ENCODE measurements around the gene BMP10.

The BMP10 gene

DNA sequence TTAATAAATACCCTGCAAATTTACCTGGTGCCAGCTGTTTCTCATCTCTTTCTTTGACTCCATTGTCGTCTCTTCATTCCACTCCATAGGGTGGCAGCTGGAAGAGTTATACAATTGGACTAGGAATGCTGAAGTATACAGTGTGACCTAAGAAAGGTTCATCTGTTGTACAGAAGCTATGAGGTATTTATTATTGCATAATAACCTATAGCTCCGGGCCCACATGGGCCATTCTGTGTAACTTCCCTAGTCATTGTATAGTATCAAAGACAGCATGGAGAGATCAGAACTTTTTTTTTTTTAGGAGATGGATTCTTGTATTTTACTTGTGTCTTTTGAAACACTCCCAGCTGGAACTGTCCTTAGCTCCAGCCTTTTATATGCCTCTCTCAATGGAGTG lies 26.2 kb downstream of the BMP10 start:
- H3K23ac ChIP-seq (ENCODE audit: low read depth, low read length, poor library complexity) = no peak overlapping the region
- no peak overlapping the region for H2BK12ac ChIP-seq (ENCODE audit: low read length)
- H3K4me2 ChIP-seq (ENCODE audit: insufficient read depth, low read length, poor library complexity, severe bottlenecking) = no peak overlapping the region
- H4K91ac ChIP-seq (ENCODE audit: low read depth, low read length, poor library complexity) = no peak overlapping the region
- H3K9ac ChIP-seq (ENCODE audit: low read depth, low read length, poor library complexity) = no peak overlapping the region
- no CpG with 5 or more reads among the region's 2 CpGs for WGBS, 2 donors (ENCODE audit: extremely low coverage in 2 of 2, insufficient read length in 2 of 2, insufficient replicate concordance in 1 of 2)
- H2BK120ac ChIP-seq (ENCODE audit: low read depth, low read length) = no peak overlapping the region
- no peak for DNase-seq (ENCODE audit: low spot score)
- no peaks in the 10 kb centered on the region for H3K4me1 ChIP-seq (ENCODE audit: control insufficient read depth in 2 of 2, insufficient read depth in 1 of 2, low read depth in 1 of 2, low read length in 2 of 2)
- no peaks in the 10 kb centered on the region for H3K27me3 ChIP-seq (ENCODE audit: control insufficient read depth in 3 of 3, insufficient read depth in 3 of 3, low read depth in 1 of 3, low read length in 3 of 3)
- H2AFZ ChIP-seq (ENCODE audit: low read length) = no peak overlapping the region
- no peak overlapping the region for H2BK15ac ChIP-seq (ENCODE audit: low read length)
- no peak overlapping the region for H3K14ac ChIP-seq (ENCODE audit: low read length)
- H3K4me3 ChIP-seq (ENCODE audit: low read length in 2 of 2) = no peak overlapping the region
- H2BK5ac ChIP-seq (ENCODE audit: low read length) = no peak overlapping the region
- H3K18ac ChIP-seq (ENCODE audit: low read length) = no peak overlapping the region
- no peaks in the 10 kb centered on the region for H3K79me1 ChIP-seq (ENCODE audit: low read depth, low read length)
- H3K4ac ChIP-seq (ENCODE audit: low read length) = no peak overlapping the region
- H4K8ac ChIP-seq (ENCODE audit: low read depth, low read length) = no peak overlapping the region
- no peaks in the 10 kb centered on the region for H3K9me3 ChIP-seq (replicated peaks in 1 of 2; ENCODE audit: control insufficient read depth in 2 of 2, insufficient read depth in 1 of 2, low read depth in 1 of 2, low read length in 2 of 2)
- no peak overlapping the region for H3K27ac ChIP-seq (replicated peaks; ENCODE audit: low read length)
- H3K36me3 ChIP-seq (replicated peaks in 1 of 2; ENCODE audit: control insufficient read depth in 2 of 2, insufficient read depth in 2 of 2, low read length in 2 of 2) = no peaks in the 10 kb centered on the region
- no peak overlapping the region for H2AK5ac ChIP-seq (ENCODE audit: low read depth, low read length)

GRCh38 chr2:68839260-68839833 lies 31.9 kb downstream of the BMP10 start:
- Histone ChIP-seq H3K9ac (ENCODE audit: low read depth, low read length, poor library complexity) (no peak overlapping the region), H4K91ac (ENCODE audit: low read depth, low read length, poor library complexity) (no peak overlapping the region), H3K23ac (ENCODE audit: low read depth, low read length, poor library complexity) (no peak overlapping the region), H2BK12ac (ENCODE audit: low read length) (no peak overlapping the region), H3K18ac (ENCODE audit: low read length) (no peak overlapping the region), H3K4ac (ENCODE audit: low read length) (no peak overlapping the region), H2BK15ac (ENCODE audit: low read length) (no peak overlapping the region), H3K9me3 (replicated peaks in 1 of 2; ENCODE audit: control insufficient read depth in 2 of 2, insufficient read depth in 1 of 2, low read depth in 1 of 2, low read length in 2 of 2) (peaks cover 0 to 1% of the 10 kb centered on the region in 2 donors), H3K4me2 (ENCODE audit: insufficient read depth, low read length, poor library complexity, severe bottlenecking) (no peak overlapping the region), H2AFZ (ENCODE audit: low read length) (no peak overlapping the region), H3K27me3 (ENCODE audit: control insufficient read depth in 3 of 3, insufficient read depth in 3 of 3, low read depth in 1 of 3, low read length in 3 of 3) (no peaks in the 10 kb centered on the region), H2BK120ac (ENCODE audit: low read depth, low read length) (no peak overlapping the region), H4K8ac (ENCODE audit: low read depth, low read length) (no peak overlapping the region), H3K4me3 (ENCODE audit: low read length in 2 of 2) (no peak overlapping the region), H3K27ac (replicated peaks; ENCODE audit: low read length) (no peak overlapping the region), H2AK5ac (ENCODE audit: low read depth, low read length) (no peak overlapping the region), H3K79me1 (ENCODE audit: low read depth, low read length) (no peaks in the 10 kb centered on the region), H2BK5ac (ENCODE audit: low read length) (no peak overlapping the region), H3K36me3 (replicated peaks in 1 of 2; ENCODE audit: control insufficient read depth in 2 of 2, insufficient read depth in 2 of 2, low read length in 2 of 2) (no peaks in the 10 kb centered on the region), H3K14ac (ENCODE audit: low read length) (no peak overlapping the region), H3K4me1 (ENCODE audit: control insufficient read depth in 2 of 2, insufficient read depth in 1 of 2, low read depth in 1 of 2, low read length in 2 of 2) (no peaks in the 10 kb centered on the region)
- no peak for DNase-seq (ENCODE audit: low spot score)
- WGBS, 2 donors (ENCODE audit: extremely low coverage in 2 of 2, insufficient read length in 2 of 2, insufficient replicate concordance in 1 of 2) = no CpG with 5 or more reads among the region's 2 CpGs

DNA sequence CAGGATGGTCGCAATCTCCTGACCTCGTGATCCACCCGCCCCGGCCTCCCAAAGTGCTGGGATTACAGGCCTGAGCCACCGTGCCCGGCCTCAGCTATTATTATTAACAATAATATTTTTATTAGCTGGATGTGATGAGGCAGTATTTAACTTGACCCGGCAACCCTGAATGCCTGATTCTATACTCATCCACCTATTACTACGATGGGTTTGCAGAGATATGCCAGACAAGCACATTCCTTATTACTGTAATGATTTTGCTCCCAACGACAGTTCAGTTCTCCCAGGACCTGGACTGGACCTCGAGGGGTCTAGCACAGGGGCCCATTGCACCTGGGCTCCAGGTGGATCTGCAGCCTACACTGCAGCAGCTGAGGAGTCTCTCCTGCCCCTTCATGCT lies 32.6 kb downstream of the BMP10 start:
- Histone ChIP-seq H2BK15ac (ENCODE audit: low read length) (no peak overlapping the region), H3K27me3 (ENCODE audit: control insufficient read depth in 3 of 3, insufficient read depth in 3 of 3, low read depth in 1 of 3, low read length in 3 of 3) (no peaks in the 10 kb centered on the region), H3K18ac (ENCODE audit: low read length) (peak overlapping the region; percentile 86)

GRCh38 chr2:68837861-68838341 lies 33.3 kb downstream of the BMP10 start:
- Histone ChIP-seq H3K9me3 (replicated peaks in 1 of 2; ENCODE audit: control insufficient read depth in 2 of 2, insufficient read depth in 1 of 2, low read depth in 1 of 2, low read length in 2 of 2) (peaks cover 0 to 1% of the 10 kb centered on the region in 2 donors), H3K14ac (ENCODE audit: low read length) (no peak overlapping the region), H2BK12ac (ENCODE audit: low read length) (no peak overlapping the region), H3K79me1 (ENCODE audit: low read depth, low read length) (no peaks in the 10 kb centered on the region), H4K8ac (ENCODE audit: low read depth, low read length) (no peak overlapping the region), H3K9ac (ENCODE audit: low read depth, low read length, poor library complexity) (no peak overlapping the region), H3K4ac (ENCODE audit: low read length) (no peak overlapping the region), H2AFZ (ENCODE audit: low read length) (no peak overlapping the region), H2BK5ac (ENCODE audit: low read length) (no peak overlapping the region), H2BK15ac (ENCODE audit: low read length) (no peak overlapping the region), H3K27ac (replicated peaks; ENCODE audit: low read length) (no peak overlapping the region), H3K4me1 (ENCODE audit: control insufficient read depth in 2 of 2, insufficient read depth in 1 of 2, low read depth in 1 of 2, low read length in 2 of 2) (no peaks in the 10 kb centered on the region), H4K91ac (ENCODE audit: low read depth, low read length, poor library complexity) (no peak overlapping the region), H3K4me3 (ENCODE audit: low read length in 2 of 2) (no peak overlapping the region), H2AK5ac (ENCODE audit: low read depth, low read length) (no peak overlapping the region), H3K23ac (ENCODE audit: low read depth, low read length, poor library complexity) (no peak overlapping the region), H3K18ac (ENCODE audit: low read length) (no peak overlapping the region), H3K4me2 (ENCODE audit: insufficient read depth, low read length, poor library complexity, severe bottlenecking) (no peak overlapping the region), H2BK120ac (ENCODE audit: low read depth, low read length) (no peak overlapping the region), H3K27me3 (ENCODE audit: control insufficient read depth in 3 of 3, insufficient read depth in 3 of 3, low read depth in 1 of 3, low read length in 3 of 3) (no peaks in the 10 kb centered on the region), H3K36me3 (replicated peaks in 1 of 2; ENCODE audit: control insufficient read depth in 2 of 2, insufficient read depth in 2 of 2, low read length in 2 of 2) (no peaks in the 10 kb centered on the region)
- WGBS, 2 donors (ENCODE audit: extremely low coverage in 2 of 2, insufficient read length in 2 of 2, insufficient replicate concordance in 1 of 2) = no CpG with 5 or more reads among the region's 3 CpGs
- DNase-seq (ENCODE audit: low spot score) = no peak

More for the DNA sequence above, 32.6 kb downstream of the BMP10 start:
- Histone ChIP-seq H3K9ac (ENCODE audit: low read depth, low read length, poor library complexity) (no peak overlapping the region), H4K8ac (ENCODE audit: low read depth, low read length) (no peak overlapping the region), H3K4me1 (ENCODE audit: control insufficient read depth in 2 of 2, insufficient read depth in 1 of 2, low read depth in 1 of 2, low read length in 2 of 2) (no peaks in the 10 kb centered on the region), H3K4ac (ENCODE audit: low read length) (no peak overlapping the region), H2BK120ac (ENCODE audit: low read depth, low read length) (no peak overlapping the region), H2BK5ac (ENCODE audit: low read length) (no peak overlapping the region), H3K23ac (ENCODE audit: low read depth, low read length, poor library complexity) (no peak overlapping the region), H2BK12ac (ENCODE audit: low read length) (no peak overlapping the region), H3K27ac (replicated peaks; ENCODE audit: low read length) (no peak overlapping the region), H2AK5ac (ENCODE audit: low read depth, low read length) (no peak overlapping the region), H3K79me1 (ENCODE audit: low read depth, low read length) (no peaks in the 10 kb centered on the region), H3K4me3 (ENCODE audit: low read length in 2 of 2) (peak overlapping the region in 1 of 2 donors; percentile 55), H3K14ac (ENCODE audit: low read length) (no peak overlapping the region), H3K36me3 (replicated peaks in 1 of 2; ENCODE audit: control insufficient read depth in 2 of 2, insufficient read depth in 2 of 2, low read length in 2 of 2) (no peaks in the 10 kb centered on the region), H2AFZ (ENCODE audit: low read length) (no peak overlapping the region), H3K9me3 (replicated peaks in 1 of 2; ENCODE audit: control insufficient read depth in 2 of 2, insufficient read depth in 1 of 2, low read depth in 1 of 2, low read length in 2 of 2) (peaks cover 0 to 1% of the 10 kb centered on the region in 2 donors), H4K91ac (ENCODE audit: low read depth, low read length, poor library complexity) (no peak overlapping the region), H3K4me2 (ENCODE audit: insufficient read depth, low read length, poor library complexity, severe bottlenecking) (no peak overlapping the region)
- WGBS, 2 donors (ENCODE audit: extremely low coverage in 2 of 2, insufficient read length in 2 of 2, insufficient replicate concordance in 1 of 2) = no CpG with 5 or more reads among the region's 10 CpGs
- no peak for DNase-seq (ENCODE audit: low spot score)
